HepG2 (cell line): ENCODE data around the gene GRB7. TPM values are rescaled to one million over a fixed set of nuclear protein-coding genes. Genes with fewer than 3 reads are reported as not detected.

Experiments used
- AHR ChIP-seq: IDR thresholded peaks from 2 replicates; pipeline ENCODE4 v1.6.1; 2018; ENCODE audit warnings: missing genetic modification reagents, missing compliant biosample characterization
- BCL6 ChIP-seq: IDR thresholded peaks from 2 replicates; pipeline ENCODE4 v1.6.1; 2016; ENCODE audit warnings: missing genetic modification reagents, missing compliant biosample characterization
- HOXA3 ChIP-seq: sonication (generic); formaldehyde crosslinking; IDR thresholded peaks from 2 replicates; pipeline ENCODE4 v1.5.0; 2020; ENCODE audit warnings: missing genetic modification reagents
- JUND ChIP-seq: sonication (generic); formaldehyde crosslinking; IDR thresholded peaks from 2 replicates; pipeline ENCODE4 v1.8.0; 2022; ENCODE audit warnings: mild to moderate bottlenecking, missing genetic modification reagents
- KDM6A ChIP-seq: IDR thresholded peaks from 2 replicates; pipeline ENCODE4 v1.6.1; 2016; ENCODE audit warnings: low read depth
- KMT2A ChIP-seq: sonication (generic); formaldehyde crosslinking; IDR thresholded peaks from 2 replicates; pipeline ENCODE4 v1.4.0; 2020; ENCODE audit warnings: missing genetic modification reagents
- RBFOX2 ChIP-seq: fragments of 200-400 bp; formaldehyde crosslinking; IDR thresholded peaks from 2 replicates; pipeline ENCODE4 v1.6.1; 2017; ENCODE audit warnings: low read depth, mild to moderate bottlenecking, low read length
- RELA ChIP-seq: sonication (generic); formaldehyde crosslinking; IDR thresholded peaks from 2 replicates; pipeline ENCODE4 v1.4.0; 2020; ENCODE audit warnings: missing genetic modification reagents
- RFXAP ChIP-seq: sonication (generic); formaldehyde crosslinking; IDR thresholded peaks from 2 replicates; pipeline ENCODE4 v1.4.0; 2020; ENCODE audit warnings: missing genetic modification reagents, borderline replicate concordance
- SMAD9 ChIP-seq: sonication (generic); formaldehyde crosslinking; IDR thresholded peaks from 2 replicates; pipeline ENCODE4 v1.5.1; 2020; ENCODE audit warnings: mild to moderate bottlenecking, missing genetic modification reagents
- SP2 ChIP-seq: sonication (generic); formaldehyde crosslinking; IDR thresholded peaks from 2 replicates; pipeline ENCODE4 v1.5.1; 2020; ENCODE audit warnings: mild to moderate bottlenecking, missing genetic modification reagents
- STAG1 ChIP-seq: sonication (generic); formaldehyde crosslinking; IDR thresholded peaks from 2 replicates; pipeline ENCODE4 v1.4.0; 2020; ENCODE audit warnings: missing genetic modification reagents
- TBX2 ChIP-seq: sonication (generic); formaldehyde crosslinking; IDR thresholded peaks from 2 replicates; pipeline ENCODE4 v1.5.0; 2020; ENCODE audit warnings: missing genetic modification reagents, mild to moderate bottlenecking, borderline replicate concordance
- TGIF2 ChIP-seq: IDR thresholded peaks from 2 replicates; pipeline ENCODE4 v1.6.1; 2016; ENCODE audit warnings: control low read depth, missing compliant biosample characterization
- TRIM24 ChIP-seq: sonication (generic); formaldehyde crosslinking; IDR thresholded peaks from 2 replicates; pipeline ENCODE4 v1.8.0; 2022; ENCODE audit warnings: mild to moderate bottlenecking, missing genetic modification reagents
- ZKSCAN8 ChIP-seq: IDR thresholded peaks from 2 replicates; pipeline ENCODE4 v1.6.1; 2016; ENCODE audit warnings: borderline replicate concordance, missing genetic modification reagents, missing compliant biosample characterization
- ZNF326 ChIP-seq: sonication (generic); formaldehyde crosslinking; IDR thresholded peaks from 2 replicates; pipeline ENCODE4 v1.4.0; 2020; ENCODE audit warnings: missing genetic modification reagents, borderline replicate concordance
- ZNF556 ChIP-seq: sonication (generic); formaldehyde crosslinking; IDR thresholded peaks from 2 replicates; pipeline ENCODE4 v1.4.0; 2020; ENCODE audit warnings: mild to moderate bottlenecking, missing genetic modification reagents, borderline replicate concordance
- polyA plus RNA-seq, 8 experiments: library from polyadenylated mRNA; depleted of rRNA in 3 of 8; stranded (reverse) in 7 of 8; unstranded in 1 of 8; fragments of >200 nt; fragmentation: Illumina TruSeq in 4 of 8; extraction: Trizol in 4 of 8; gene quantifications; 2 replicates each; pipeline versions ENCODE4 v1.2.1 to v1.2.3, GENCODE V29; 2011 to 2016; ENCODE audit warnings: low read depth in 4 of 8, missing spikeins in 1 of 8, mixed read lengths in 1 of 8; ENCODE audit not compliant: insufficient read depth in 1 of 8
- total RNA-seq, 5 experiments: library from RNA; depleted of rRNA; stranded (reverse); fragments of >200 nt; fragmentation: Illumina TruSeq; extraction: Trizol; gene quantifications; 2 replicates each; pipeline ENCODE4 v1.2.3, GENCODE V29; 2016; ENCODE audit warnings: low read depth in 1 of 5
- TF ChIP-seq, protein P1 (sequence below): sonication (generic); formaldehyde crosslinking; conservative IDR thresholded peaks from 2 replicates; pipeline ENCODE4 v1.8.0; 2022; ENCODE audit warnings: mild to moderate bottlenecking, moderate library complexity, missing genetic modification reagents
- TF ChIP-seq, protein P2 (sequence below): sonication (generic); formaldehyde crosslinking; conservative IDR thresholded peaks from 2 replicates; pipeline ENCODE4 v1.4.0; 2020; ENCODE audit warnings: missing genetic modification reagents
- TF ChIP-seq, protein P3 (sequence below): sonication (generic); formaldehyde crosslinking; IDR thresholded peaks from 2 replicates; pipeline ENCODE4 v1.4.0; 2020; ENCODE audit warnings: missing genetic modification reagents
- TF ChIP-seq, protein P4 (sequence below): IDR thresholded peaks from 2 replicates; pipeline ENCODE4 v1.6.1; 2016
- TF ChIP-seq, protein P5 (sequence below): sonication (generic); formaldehyde crosslinking; IDR thresholded peaks from 2 replicates; pipeline ENCODE4 v1.5.0; 2020; ENCODE audit warnings: mild to moderate bottlenecking, missing genetic modification reagents

GRB7 gene
- total and polyA plus RNA-seq, 2 of the 13 experiments (the other 11 are each of a cell fraction or from before 2014, with no cell fraction given) = 60.2 to 77.7 TPM

DNA sequence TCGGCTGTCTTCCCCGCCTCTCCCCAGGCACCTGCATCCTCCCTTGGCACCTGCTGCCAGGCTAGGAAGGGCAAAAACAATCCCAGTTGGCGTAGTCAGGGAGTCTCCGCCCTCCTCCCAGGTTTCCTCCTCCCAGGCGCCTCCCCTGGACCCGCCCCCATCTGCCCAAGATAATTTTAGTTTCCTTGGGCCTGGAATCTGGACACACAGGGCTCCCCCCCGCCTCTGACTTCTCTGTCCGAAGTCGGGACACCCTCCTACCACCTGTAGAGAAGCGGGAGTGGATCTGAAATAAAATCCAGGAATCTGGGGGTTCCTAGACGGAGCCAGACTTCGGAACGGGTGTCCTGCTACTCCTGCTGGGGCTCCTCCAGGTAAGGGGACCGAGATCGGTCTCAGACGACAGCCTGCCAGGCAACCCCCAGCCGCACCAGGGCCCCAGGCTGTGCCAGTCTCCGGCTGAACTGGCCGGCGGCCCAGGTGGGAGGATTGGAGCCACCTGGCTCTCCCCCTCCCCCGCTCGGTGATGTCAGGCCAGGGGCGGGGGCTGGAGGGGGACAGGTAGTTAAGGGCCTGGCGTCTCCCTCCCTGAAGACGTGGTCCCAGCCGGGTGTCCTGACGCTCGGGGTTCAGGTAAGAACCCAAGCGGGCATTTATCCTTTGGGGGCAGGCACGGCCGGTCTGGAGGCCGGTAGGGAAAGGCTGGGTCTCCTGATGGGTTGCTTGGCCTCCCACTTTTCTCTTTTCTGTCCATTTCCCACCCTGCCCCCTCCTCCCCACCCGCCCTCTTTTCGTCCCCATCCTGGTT, at the start of gene GRB7 (continued):
- TF ChIP-seq, protein P1, sequence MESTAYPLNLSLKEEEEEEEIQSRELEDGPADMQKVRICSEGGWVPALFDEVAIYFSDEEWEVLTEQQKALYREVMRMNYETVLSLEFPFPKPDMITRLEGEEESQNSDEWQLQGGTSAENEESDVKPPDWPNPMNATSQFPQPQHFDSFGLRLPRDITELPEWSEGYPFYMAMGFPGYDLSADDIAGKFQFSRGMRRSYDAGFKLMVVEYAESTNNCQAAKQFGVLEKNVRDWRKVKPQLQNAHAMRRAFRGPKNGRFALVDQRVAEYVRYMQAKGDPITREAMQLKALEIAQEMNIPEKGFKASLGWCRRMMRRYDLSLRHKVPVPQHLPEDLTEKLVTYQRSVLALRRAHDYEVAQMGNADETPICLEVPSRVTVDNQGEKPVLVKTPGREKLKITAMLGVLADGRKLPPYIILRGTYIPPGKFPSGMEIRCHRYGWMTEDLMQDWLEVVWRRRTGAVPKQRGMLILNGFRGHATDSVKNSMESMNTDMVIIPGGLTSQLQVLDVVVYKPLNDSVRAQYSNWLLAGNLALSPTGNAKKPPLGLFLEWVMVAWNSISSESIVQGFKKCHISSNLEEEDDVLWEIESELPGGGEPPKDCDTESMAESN (CRISPR knock-in tag) = peak; percentile 62; the same call in 1 of the 2 replicates
- peak; percentile 88; the same call in 1 of the 2 replicates for TF ChIP-seq ZNF556 (CRISPR knock-in tag)
- no peak for TF ChIP-seq RELA (CRISPR knock-in tag)
- TF ChIP-seq HOXA3 (CRISPR knock-in tag) = peak; percentile 62
- no peak for TF ChIP-seq BCL6 (CRISPR knock-in tag)
- TF ChIP-seq, protein P2, sequence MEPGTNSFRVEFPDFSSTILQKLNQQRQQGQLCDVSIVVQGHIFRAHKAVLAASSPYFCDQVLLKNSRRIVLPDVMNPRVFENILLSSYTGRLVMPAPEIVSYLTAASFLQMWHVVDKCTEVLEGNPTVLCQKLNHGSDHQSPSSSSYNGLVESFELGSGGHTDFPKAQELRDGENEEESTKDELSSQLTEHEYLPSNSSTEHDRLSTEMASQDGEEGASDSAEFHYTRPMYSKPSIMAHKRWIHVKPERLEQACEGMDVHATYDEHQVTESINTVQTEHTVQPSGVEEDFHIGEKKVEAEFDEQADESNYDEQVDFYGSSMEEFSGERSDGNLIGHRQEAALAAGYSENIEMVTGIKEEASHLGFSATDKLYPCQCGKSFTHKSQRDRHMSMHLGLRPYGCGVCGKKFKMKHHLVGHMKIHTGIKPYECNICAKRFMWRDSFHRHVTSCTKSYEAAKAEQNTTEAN (CRISPR knock-in tag) = peak; percentile 57; the same call in 1 of the 2 replicates
- TF ChIP-seq, protein P3, sequence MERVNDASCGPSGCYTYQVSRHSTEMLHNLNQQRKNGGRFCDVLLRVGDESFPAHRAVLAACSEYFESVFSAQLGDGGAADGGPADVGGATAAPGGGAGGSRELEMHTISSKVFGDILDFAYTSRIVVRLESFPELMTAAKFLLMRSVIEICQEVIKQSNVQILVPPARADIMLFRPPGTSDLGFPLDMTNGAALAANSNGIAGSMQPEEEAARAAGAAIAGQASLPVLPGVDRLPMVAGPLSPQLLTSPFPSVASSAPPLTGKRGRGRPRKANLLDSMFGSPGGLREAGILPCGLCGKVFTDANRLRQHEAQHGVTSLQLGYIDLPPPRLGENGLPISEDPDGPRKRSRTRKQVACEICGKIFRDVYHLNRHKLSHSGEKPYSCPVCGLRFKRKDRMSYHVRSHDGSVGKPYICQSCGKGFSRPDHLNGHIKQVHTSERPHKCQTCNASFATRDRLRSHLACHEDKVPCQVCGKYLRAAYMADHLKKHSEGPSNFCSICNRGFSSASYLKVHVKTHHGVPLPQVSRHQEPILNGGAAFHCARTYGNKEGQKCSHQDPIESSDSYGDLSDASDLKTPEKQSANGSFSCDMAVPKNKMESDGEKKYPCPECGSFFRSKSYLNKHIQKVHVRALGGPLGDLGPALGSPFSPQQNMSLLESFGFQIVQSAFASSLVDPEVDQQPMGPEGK (CRISPR knock-in tag) = peak; percentile 93
- no peak for TF ChIP-seq TRIM24
- TF ChIP-seq ZKSCAN8 (CRISPR knock-in tag) = no peak; the same call in 1 of the 2 replicates
- TF ChIP-seq TBX2 (CRISPR knock-in tag) = peak; percentile 64
- TF ChIP-seq RFXAP (CRISPR knock-in tag) = no peak; the same call in 1 of the 2 replicates
- no peak for TF ChIP-seq ZNF326 (CRISPR knock-in tag)
- TF ChIP-seq, protein P4, sequence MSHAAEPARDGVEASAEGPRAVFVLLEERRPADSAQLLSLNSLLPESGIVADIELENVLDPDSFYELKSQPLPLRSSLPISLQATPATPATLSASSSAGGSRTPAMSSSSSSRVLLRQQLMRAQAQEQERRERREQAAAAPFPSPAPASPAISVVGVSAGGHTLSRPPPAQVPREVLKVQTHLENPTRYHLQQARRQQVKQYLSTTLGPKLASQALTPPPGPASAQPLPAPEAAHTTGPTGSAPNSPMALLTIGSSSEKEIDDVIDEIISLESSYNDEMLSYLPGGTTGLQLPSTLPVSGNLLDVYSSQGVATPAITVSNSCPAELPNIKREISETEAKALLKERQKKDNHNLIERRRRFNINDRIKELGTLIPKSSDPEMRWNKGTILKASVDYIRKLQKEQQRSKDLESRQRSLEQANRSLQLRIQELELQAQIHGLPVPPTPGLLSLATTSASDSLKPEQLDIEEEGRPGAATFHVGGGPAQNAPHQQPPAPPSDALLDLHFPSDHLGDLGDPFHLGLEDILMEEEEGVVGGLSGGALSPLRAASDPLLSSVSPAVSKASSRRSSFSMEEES = no peak
- 0 out of 2 replicates have a peak, but pooled peaks have one; percentile 24 for TF ChIP-seq SMAD9 (CRISPR knock-in tag)
- peak; percentile 64; the same call in 1 of the 2 replicates for TF ChIP-seq JUND (CRISPR knock-in tag)
- TF ChIP-seq, protein P5, sequence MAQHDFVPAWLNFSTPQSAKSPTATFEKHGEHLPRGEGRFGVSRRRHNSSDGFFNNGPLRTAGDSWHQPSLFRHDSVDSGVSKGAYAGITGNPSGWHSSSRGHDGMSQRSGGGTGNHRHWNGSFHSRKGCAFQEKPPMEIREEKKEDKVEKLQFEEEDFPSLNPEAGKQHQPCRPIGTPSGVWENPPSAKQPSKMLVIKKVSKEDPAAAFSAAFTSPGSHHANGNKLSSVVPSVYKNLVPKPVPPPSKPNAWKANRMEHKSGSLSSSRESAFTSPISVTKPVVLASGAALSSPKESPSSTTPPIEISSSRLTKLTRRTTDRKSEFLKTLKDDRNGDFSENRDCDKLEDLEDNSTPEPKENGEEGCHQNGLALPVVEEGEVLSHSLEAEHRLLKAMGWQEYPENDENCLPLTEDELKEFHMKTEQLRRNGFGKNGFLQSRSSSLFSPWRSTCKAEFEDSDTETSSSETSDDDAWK = no peak
- TF ChIP-seq STAG1 = no peak
- TF ChIP-seq KMT2A (CRISPR knock-in tag) = no peak
- TF ChIP-seq TGIF2 (CRISPR knock-in tag) = no peak; the same call in 1 of the 2 replicates
- no peak for TF ChIP-seq AHR (CRISPR knock-in tag)
- no peak for TF ChIP-seq SP2 (CRISPR knock-in tag)
- TF ChIP-seq KDM6A (CRISPR knock-in tag) = no peak
- peak; percentile 85 for TF ChIP-seq RBFOX2
